22Rv1 (cell line): ENCODE data around the gene PC.
A peak's percentile ranks its signal among the peaks of the same experiment; 100 is the strongest.

Source experiments
- H3K27ac ChIP-seq: fragments of 450-650 bp; 2 replicates; pipeline ENCODE4 v1.5.1; 2017
- CTCF ChIP-seq: fragments of 450-650 bp; IDR thresholded peaks from 2 replicates; pipeline ENCODE4 v1.5.1; 2017; ENCODE audit warnings: mild to moderate bottlenecking
- ZFX ChIP-seq: fragments of 450-650 bp; IDR thresholded peaks from 2 replicates; pipeline ENCODE4 v1.6.1; 2017; ENCODE audit warnings: antibody characterized with exemption, borderline replicate concordance

PC gene

GRCh38 chr11:66906061-66906733 lies 52.0 kb downstream of the PC start:
- no peak overlapping the region for H3K27ac ChIP-seq
- TF ChIP-seq ZFX (no peak), CTCF (no peak)

- no peak overlapping the region for H3K27ac ChIP-seq
- TF ChIP-seq ZFX (no peak), CTCF (no peak)
These were observed 52.6 kb downstream of the PC start for GRCh38 chr11:66905631-66906030.

DNA sequence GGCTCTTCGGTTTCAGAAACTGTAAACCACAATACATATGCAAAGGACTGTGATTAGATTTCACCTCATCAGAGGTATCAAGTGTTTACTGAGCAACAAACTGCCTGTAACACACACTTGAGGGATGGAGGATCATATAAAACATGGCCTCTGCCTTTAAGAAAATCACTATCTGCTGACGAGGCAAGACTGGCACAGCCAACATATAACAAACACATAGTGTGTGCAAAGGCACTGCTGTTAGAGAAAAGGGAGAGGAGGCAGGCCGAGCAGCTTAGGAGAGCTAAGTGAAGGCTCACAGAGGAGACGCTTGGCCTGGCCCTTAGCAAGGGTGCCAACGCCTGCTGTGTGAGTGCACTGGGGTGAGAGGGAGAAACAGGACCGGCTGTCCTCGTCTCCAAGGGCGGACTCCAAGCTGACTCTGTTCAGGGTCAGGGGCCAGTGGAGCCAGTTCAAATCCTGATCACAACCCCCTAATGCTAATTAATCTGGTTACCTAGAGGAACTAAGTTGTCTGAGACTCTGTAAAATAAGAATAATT lies 53.1 kb downstream of the PC start:
- peak overlapping the region; percentile 52 for H3K27ac ChIP-seq
- TF ChIP-seq CTCF: no peak
- TF ChIP-seq ZFX: no peak

- TF ChIP-seq CTCF (no peak), ZFX (no peak)
- peak overlapping the region; percentile 52 for H3K27ac ChIP-seq
These were observed 53.6 kb downstream of the PC start for GRCh38 chr11:66904561-66904960.

DNA sequence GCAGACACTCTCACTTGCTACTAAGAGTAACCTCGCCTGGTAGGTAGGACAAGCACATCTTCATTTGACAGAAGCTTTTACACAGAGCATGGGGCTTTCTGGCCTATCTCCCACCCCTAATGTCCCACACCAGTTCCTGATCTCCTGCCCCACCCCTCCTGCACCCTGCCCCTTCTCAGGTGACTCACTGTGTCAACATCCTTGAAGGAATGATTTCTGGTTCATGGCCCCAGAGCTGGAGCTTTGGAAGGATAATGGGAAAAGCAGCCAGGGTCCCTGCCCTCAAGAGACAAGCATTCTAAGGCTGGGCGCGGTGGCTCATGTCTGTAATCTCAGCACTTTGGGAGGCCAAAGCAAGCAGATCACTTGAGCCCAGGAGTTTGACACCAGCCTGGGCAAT lies 54.1 kb downstream of the PC start:
- TF ChIP-seq CTCF: no peak
- no peak for TF ChIP-seq ZFX
- H3K27ac ChIP-seq: peak overlapping the region; percentile 52

GRCh38 chr11:66902486-66903177 lies 55.6 kb downstream of the PC start:
- no peak for TF ChIP-seq ZFX
- TF ChIP-seq CTCF: no peak
- H3K27ac ChIP-seq: no peak overlapping the region

GRCh38 chr11:66901964-66902390 lies 56.2 kb downstream of the PC start:
- H3K27ac ChIP-seq: no peak overlapping the region
- no peak for TF ChIP-seq ZFX
- no peak for TF ChIP-seq CTCF
